ENCODE data around the gene SH3RF3.

The SH3RF3 gene

DNA sequence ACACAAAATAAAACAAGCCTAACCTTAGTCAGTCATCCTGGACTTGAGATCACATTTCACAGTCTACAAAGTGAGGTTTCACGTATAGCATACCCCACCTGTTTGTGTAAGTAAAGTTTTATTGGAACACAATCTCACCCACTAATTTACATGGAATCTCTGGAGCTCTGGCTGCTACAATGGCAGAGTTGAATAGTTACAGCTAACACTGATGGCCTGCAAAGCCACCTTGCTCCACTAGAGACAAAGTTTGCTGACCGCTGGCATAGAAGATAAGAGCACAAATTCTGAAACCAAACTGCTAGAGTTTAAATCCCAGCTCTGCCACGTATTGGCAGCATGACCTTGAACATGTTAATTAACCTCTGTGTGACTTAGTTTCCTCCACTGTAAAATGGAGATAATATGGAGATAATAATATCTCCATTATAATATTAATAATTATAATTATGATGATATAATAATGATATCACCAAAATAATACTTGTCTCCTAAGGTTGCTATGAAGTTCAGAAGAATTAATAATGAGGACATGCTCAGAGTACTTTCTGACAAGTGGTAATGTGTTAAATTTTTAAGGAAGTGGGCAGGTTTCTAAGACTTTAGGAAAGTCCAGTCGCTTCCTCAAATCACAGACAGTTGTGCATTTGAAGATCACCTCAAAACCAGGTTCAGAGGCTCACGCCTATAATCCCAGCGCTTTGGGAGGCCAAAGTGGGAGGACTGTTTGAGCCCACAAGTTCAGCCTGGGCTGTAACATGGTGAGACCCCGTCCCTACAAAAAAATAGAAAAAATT is 204.6 kb downstream of the SH3RF3 start:
- no peak for DNase-seq (ENCODE audit: low read depth in 2 of 2)

GRCh38 chr2:109335631-109336176 is 206.7 kb downstream of the SH3RF3 start:
- peak; percentile 54 to 58 for DNase-seq (ENCODE audit: low read depth in 2 of 2)

GRCh38 chr2:109336296-109336695 is 207.3 kb downstream of the SH3RF3 start:
- DNase-seq (ENCODE audit: low read depth in 2 of 2), result no peak

GRCh38 chr2:109337221-109337620 is 208.2 kb downstream of the SH3RF3 start:
- no peak for DNase-seq (ENCODE audit: low read depth in 2 of 2)

DNA sequence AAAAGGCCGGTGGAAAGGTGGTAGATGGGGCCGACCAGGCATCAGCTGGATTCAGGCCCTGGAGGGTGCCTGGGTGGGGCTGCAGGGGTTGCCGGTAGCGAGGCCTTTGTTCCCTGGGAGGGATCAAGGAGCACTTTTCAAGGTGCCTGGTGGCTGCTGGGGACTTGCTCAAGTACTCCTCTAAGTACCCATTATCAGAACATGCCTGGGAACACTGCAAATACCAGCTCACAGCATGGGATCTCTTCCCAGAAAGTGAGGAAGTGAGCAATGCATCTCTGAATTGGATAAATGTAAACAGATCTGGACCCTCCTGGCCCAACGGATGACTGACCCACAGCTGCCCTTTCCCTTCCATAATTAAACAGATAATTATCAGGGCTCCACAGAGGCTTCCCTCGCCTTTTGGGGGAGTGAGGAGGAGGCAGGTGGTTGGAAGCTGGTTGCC is 210.5 kb downstream of the SH3RF3 start:
- no peak for DNase-seq (ENCODE audit: low read depth in 2 of 2)

DNA sequence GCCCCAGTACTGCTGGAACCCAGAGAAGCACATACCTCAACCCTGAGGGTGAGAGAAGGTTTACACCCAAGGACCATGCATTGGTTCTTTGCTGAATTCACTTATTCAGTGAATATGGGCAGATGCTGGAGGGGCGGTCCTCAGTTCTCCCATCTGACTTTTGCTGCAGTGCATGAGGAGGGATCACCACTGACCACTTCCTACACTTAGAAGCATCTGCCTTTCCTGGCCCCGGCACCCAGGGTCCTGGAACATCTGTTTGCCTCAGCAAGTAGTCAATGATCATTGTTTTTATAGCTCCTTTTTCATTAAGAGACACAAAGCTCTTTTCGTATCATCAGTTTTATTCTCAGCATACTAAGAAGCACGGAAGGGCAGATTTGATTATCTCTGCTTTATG is 211.4 kb downstream of the SH3RF3 start:
- no peak for DNase-seq (ENCODE audit: low read depth in 2 of 2)

DNA sequence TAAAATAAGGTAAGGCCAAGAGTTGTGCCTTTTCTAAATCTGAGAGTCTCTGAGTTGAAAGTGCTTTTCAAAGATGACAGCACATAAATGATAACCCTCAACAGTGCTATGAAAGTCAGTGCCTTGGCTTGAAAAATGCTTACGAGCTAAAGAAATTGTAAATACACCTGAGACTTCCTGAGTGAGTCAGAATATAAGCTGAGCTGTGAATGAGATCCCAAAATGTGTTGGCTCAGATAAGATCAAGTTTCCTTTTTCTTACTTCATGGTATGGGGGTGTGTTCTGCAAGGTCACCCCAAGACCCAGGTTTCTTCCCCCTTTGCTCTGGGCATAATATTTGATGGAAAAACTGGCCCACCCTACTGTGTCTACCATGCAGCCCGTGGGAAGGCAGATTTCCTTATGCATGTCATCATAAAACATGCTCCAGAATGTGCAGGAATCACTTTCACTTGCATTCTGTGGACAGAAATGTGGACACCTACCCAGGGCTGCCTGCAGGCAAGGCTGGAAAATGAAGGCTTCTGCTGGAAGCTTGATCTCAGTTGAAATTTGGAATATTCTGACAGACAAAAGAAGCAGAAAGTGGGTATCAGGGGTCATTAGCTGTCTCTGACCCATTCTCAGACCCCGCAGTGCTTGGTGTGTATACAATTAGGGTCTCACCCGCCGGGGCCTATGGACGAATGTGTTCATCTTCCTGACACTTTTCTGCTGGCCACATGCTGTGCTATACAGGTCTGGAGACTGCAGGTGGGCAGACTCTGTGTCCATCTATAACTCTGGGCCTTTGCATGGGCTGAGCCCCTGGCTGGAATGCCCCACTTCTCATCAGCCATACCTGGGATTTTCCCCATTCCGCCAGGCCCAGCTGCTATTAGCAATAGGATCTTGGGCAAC is 212.6 kb downstream of the SH3RF3 start:
- DNase-seq (ENCODE audit: low read depth in 2 of 2), result no peak

- no peak for DNase-seq (ENCODE audit: low read depth in 2 of 2)
These were observed 213.3 kb downstream of the SH3RF3 start for GRCh38 chr2:109342256-109342850.

- DNase-seq (ENCODE audit: low read depth in 2 of 2), result no peak
These were observed 213.9 kb downstream of the SH3RF3 start for GRCh38 chr2:109342930-109343329.

DNA sequence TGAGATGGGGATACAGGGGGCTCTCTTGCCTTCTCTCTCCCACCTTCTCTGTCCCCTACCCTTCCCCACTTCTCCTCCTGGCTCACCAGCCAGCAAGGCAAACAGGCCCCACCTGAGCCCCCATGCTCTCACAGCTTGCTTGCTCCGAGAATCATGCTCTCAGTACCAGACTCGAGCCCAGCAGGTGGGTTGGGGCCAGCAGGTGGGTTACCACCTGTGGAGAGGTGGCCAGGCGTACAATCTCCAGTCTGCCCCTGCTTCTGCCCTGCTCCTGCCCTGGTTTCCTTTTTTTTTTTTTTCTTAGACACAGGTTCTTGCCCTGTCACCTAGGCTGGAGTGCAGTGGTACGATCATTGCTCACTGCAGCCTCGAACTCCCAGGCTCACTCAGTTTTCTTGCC is 214.5 kb downstream of the SH3RF3 start:
- DNase-seq (ENCODE audit: low read depth in 2 of 2), result no peak

DNA sequence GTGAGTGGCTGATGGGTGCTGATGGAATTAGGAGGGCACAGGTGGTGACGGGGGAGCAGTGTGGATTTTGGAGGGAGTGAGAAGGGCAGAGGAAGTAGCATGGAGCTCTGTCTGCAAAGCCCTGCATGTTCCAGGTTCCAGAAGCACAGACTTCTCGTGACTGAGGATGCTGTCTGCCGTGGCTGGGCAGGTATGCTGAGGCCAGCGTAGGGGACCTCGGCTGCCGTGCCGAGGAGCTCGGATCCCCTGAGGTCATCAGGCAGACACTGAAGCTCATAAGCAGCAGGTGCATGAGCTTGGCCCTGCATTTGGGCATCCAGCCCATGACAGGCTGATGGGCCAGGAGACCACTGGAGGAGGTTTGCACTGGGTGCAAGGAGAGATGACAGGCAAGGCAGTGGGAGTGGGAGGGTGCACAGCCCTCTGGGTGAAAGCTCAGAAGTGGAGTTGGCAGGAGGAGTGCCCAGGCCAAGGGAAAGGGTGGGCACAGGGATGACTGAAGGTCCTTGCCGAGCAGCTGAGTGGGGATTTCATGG is 215.3 kb downstream of the SH3RF3 start:
- DNase-seq (ENCODE audit: low read depth in 2 of 2), result no peak

- no peak for DNase-seq (ENCODE audit: low read depth in 2 of 2)
These were observed 216.1 kb downstream of the SH3RF3 start for GRCh38 chr2:109345091-109345490.

GRCh38 chr2:109345653-109346480 is 216.9 kb downstream of the SH3RF3 start:
- no peak for DNase-seq (ENCODE audit: low read depth in 2 of 2)

DNA sequence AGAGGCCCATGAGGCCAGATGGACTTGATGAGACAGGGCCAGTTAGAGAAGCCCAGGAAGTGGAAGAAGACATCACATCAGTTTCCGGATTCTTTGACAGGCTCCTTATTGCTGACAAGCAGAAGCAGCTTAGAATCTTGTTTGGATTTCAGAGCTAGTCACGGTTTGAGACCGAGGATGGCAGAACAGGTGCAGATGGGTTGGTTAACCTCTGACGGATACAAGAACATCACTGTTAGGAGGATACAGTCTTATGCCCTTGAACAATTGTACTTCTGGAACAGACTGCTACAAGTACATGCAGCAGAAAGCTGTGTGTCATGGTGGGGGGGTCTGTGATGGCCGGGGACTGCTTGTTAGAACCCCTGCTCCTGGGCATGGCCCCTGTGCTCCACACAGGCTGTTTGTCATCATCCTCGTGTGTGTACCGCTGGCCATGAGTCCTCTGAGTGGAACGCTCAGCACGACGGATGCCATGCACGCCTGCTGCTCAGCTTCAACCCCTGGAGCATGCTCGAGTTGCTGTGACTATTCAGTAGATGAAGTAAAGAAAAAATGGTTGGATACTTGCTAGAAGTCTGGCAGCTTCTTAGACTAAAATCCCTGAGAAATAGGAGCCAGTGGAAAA is 217.7 kb downstream of the SH3RF3 start:
- DNase-seq (ENCODE audit: low read depth in 2 of 2), result no peak

GRCh38 chr2:109347626-109348025 is 218.6 kb downstream of the SH3RF3 start:
- DNase-seq (ENCODE audit: low read depth in 2 of 2), result no peak

GRCh38 chr2:109348190-109348589 is 219.2 kb downstream of the SH3RF3 start:
- no peak for DNase-seq (ENCODE audit: low read depth in 2 of 2)

- no peak for DNase-seq (ENCODE audit: low read depth in 2 of 2)
These were observed 219.9 kb downstream of the SH3RF3 start for GRCh38 chr2:109348671-109349502.

GRCh38 chr2:109349503-109350465 is 220.8 kb downstream of the SH3RF3 start:
- no peak for DNase-seq (ENCODE audit: low read depth in 2 of 2)

Measured in fibroblast of skin of left biceps (primary cell).